NCI-H2227 (cell line): Measurements from ENCODE around the gene SPTLC2.
"Not testable (repeated sequence)": the region's sequence is repeated elsewhere in the genome, so short reads cannot be mapped to it uniquely, and the experiment has no call there.

ENCODE experiments used
- DNase-seq: peaks from one replicate; lab custom pipeline; 2025; ENCODE audit not compliant: unreplicated experiment; lab: John Stamatoyannopoulos, UW

SPTLC2 gene

GRCh38 chr14:77589099-77589498 is 27.3 kb downstream of the SPTLC2 start:
- DNase-seq, result no peak

- not testable (repeated sequence) for DNase-seq
Measured at GRCh38 chr14:77588411-77589025, 27.9 kb downstream of the SPTLC2 start.

GRCh38 chr14:77585385-77585784 is 31.1 kb downstream of the SPTLC2 start:
- no peak for DNase-seq

- DNase-seq, result no peak
Measured at GRCh38 chr14:77584809-77585208, 31.6 kb downstream of the SPTLC2 start.

GRCh38 chr14:77583657-77584056 is 32.8 kb downstream of the SPTLC2 start:
- DNase-seq, result no peak

- no peak for DNase-seq
Measured at GRCh38 chr14:77582511-77582910, 33.9 kb downstream of the SPTLC2 start.

- DNase-seq, result peak; percentile 56
Measured at GRCh38 chr14:77580964-77581505, 35.4 kb downstream of the SPTLC2 start.

GRCh38 chr14:77580477-77580876 is 36.0 kb downstream of the SPTLC2 start:
- no peak for DNase-seq

- DNase-seq, result no peak
Measured at GRCh38 chr14:77579780-77580179, 36.7 kb downstream of the SPTLC2 start.

- no peak for DNase-seq
Measured at GRCh38 chr14:77579065-77579464, 37.4 kb downstream of the SPTLC2 start.

GRCh38 chr14:77574446-77575115 is 41.9 kb downstream of the SPTLC2 start:
- no peak for DNase-seq

- DNase-seq, result no peak
Measured at GRCh38 chr14:77573964-77574363, 42.5 kb downstream of the SPTLC2 start.

- no peak for DNase-seq
Measured at GRCh38 chr14:77570706-77571268, 45.6 kb downstream of the SPTLC2 start.

GRCh38 chr14:77565994-77566305 is 50.5 kb downstream of the SPTLC2 start:
- DNase-seq, result no peak

GRCh38 chr14:77565289-77565993 is 51.0 kb downstream of the SPTLC2 start:
- DNase-seq, result no peak

GRCh38 chr14:77562681-77563080 is 53.8 kb downstream of the SPTLC2 start:
- no peak for DNase-seq

- no peak for DNase-seq
Measured at GRCh38 chr14:77561881-77562280, 54.6 kb downstream of the SPTLC2 start.

GRCh38 chr14:77559381-77559780 is 57.1 kb downstream of the SPTLC2 start:
- no peak for DNase-seq

GRCh38 chr14:77557391-77557790 is 59.0 kb downstream of the SPTLC2 start:
- no peak for DNase-seq

GRCh38 chr14:77556946-77557345 is 59.5 kb downstream of the SPTLC2 start:
- DNase-seq, result no peak

GRCh38 chr14:77554816-77555599 is 61.4 kb downstream of the SPTLC2 start:
- no peak for DNase-seq
